H1 (cell line): ENCODE results near the gene ENDOV.

Source experiments
- CEBPB ChIP-seq: IDR thresholded peaks from 2 replicates; pipeline ENCODE4 v1.6.1; 2012; ENCODE audit warnings: low read depth, low read length
- CHD2 ChIP-seq: IDR thresholded peaks from 2 replicates; pipeline ENCODE4 v1.6.1; 2012; ENCODE audit warnings: low read length, improper control_type of control experiment
- CTCF ChIP-seq, 3 experiments: IDR thresholded peaks; 1 replicate in 2 of 3; 2 replicates in 1 of 3; pipeline versions ENCODE4 v1.5.1 to v1.6.1; 2011; ENCODE audit warnings: low read length in 3 of 3, mild to moderate bottlenecking in 3 of 3, inconsistent platforms in 2 of 3, low read depth in 1 of 3, moderate library complexity in 1 of 3; ENCODE audit not compliant: insufficient read depth in 1 of 3; ENCODE audit errors: control extremely low read depth in 1 of 3
- EZH2 ChIP-seq: fragments of 200-600 bp; sonication (generic); IDR thresholded peaks from 2 replicates; pipeline ENCODE4 v1.7.1; 2012; ENCODE audit warnings: low read depth, mild to moderate bottlenecking, moderate library complexity, low read length, inconsistent platforms; ENCODE audit not compliant: severe bottlenecking
- FOSL1 ChIP-seq: IDR thresholded peaks from 2 replicates; pipeline ENCODE4 v1.6.1; 2011; ENCODE audit warnings: mild to moderate bottlenecking, low read depth, low read length, moderate library complexity; ENCODE audit not compliant: insufficient read depth
- GABPA ChIP-seq: IDR thresholded peaks from 2 replicates; pipeline ENCODE4 v1.6.1; 2011; ENCODE audit warnings: mild to moderate bottlenecking, low read length, moderate library complexity, borderline replicate concordance; ENCODE audit not compliant: insufficient read depth
- JUN ChIP-seq: IDR thresholded peaks from 2 replicates; pipeline ENCODE4 v1.6.1; 2011; ENCODE audit warnings: low read depth, mild to moderate bottlenecking, improper control_type of control experiment, low read length
- JUND ChIP-seq: IDR thresholded peaks from 2 replicates; pipeline ENCODE4 v1.6.1; 2011; ENCODE audit warnings: mild to moderate bottlenecking, improper control_type of control experiment, low read length
- POLR2A ChIP-seq, 2 experiments: IDR thresholded peaks; 1 replicate in 1 of 2; 2 replicates in 1 of 2; pipeline ENCODE4 v1.6.1; 2011; ENCODE audit warnings: low read depth in 2 of 2, low read length in 2 of 2, mild to moderate bottlenecking in 2 of 2; ENCODE audit errors: control extremely low read depth in 1 of 2
- USF2 ChIP-seq: IDR thresholded peaks from 2 replicates; pipeline ENCODE4 v1.6.1; 2011; ENCODE audit warnings: low read length, improper control_type of control experiment
- YY1 ChIP-seq: IDR thresholded peaks from 2 replicates; pipeline ENCODE4 v1.6.1; 2011; ENCODE audit warnings: low read depth, mild to moderate bottlenecking, low read length

DNA sequence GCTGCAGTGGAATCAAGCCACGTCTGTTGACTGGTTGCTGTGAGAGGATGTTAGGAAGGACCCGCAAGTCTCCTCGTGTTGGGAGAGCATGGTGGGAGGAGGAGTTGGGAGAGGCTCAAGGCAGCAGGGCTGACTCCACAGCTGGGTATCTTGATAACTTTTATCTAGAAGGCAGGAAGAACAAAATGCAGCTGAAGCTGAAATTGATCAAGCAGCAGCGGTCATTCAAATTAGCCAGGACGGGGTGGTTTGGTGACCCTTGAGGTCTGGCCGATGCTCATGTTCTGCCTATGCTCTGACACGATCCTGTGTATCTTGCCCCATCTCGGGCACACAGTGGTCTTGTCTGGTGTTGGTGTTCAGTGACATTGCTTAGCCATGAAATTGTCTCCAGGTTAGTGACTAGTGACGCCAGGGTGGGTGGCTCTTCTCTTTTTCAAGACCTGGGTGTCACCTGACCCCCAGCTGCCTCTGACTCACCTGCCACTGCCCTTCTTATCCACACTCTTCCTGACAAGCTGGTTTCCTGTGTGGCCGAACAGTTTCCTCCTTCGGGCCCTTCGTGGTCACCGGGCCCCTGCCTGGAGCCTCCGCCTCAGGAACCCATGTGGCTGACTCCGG lies 42.4 kb downstream of the ENDOV start:
- TF ChIP-seq CTCF (IDR thresholded peaks at IDR 0.05; ENCODE audit: control extremely low read depth in 1 of 3, insufficient read depth in 1 of 3, low read depth in 1 of 3, low read length in 3 of 3) (no peak), EZH2 (no peak), CHD2 (no peak), JUN (no peak), YY1 (no peak), FOSL1 (no peak), JUND (no peak), USF2 (no peak), CEBPB (no peak), GABPA (no peak), POLR2A (IDR thresholded peaks at IDR 0.05; ENCODE audit: control extremely low read depth in 1 of 2, low read depth in 2 of 2, low read length in 2 of 2) (no peak)
